Vagina (tissue), 2 donors: ENCODE results near the gene MPP2.

Source experiments
- CTCF ChIP-seq, 3 experiments: fragments of 450-650 bp in 2 of 3; fragments of 200-600 bp in 1 of 3; sonication (generic) in 1 of 3; IDR thresholded peaks; one replicate each; pipeline ENCODE4 v1.5.1; 2017 to 2019; ENCODE audit warnings: antibody characterized with exemption in 3 of 3, mild to moderate bottlenecking in 2 of 3, moderate library complexity in 2 of 3
- POLR2A ChIP-seq, 2 donors: fragments of 450-650 bp; IDR thresholded peaks; one replicate each; pipeline ENCODE4 v1.6.1; 2017; ENCODE audit warnings: antibody characterized with exemption in 2 of 2, mild to moderate bottlenecking in 2 of 2, moderate library complexity in 2 of 2

- TF ChIP-seq CTCF (IDR thresholded peaks at IDR 0.05) (no peak), POLR2A (IDR thresholded peaks at IDR 0.05) (no peak)
These were observed 5.3 kb downstream of the MPP2 start for GRCh38 chr17:43901861-43902589.
